Measurements from ENCODE around the gene RERE.

RERE gene

GRCh38 chr1:8456991-8457390 is 360.4 kb downstream of the RERE start:
- CTCF ChIA-PET = interaction anchor here (0.9 to 1.4 kb wide), 4 partner anchors 17 to 270 kb away, joined by 3 to 5 read pairs (median 3); no protein-coding TSS in a partner anchor
- Histone ChIP-seq H3K27ac (ENCODE audit: extremely low read depth, low read depth, low read length) (no peak overlapping the region), H3K4me3 (ENCODE audit: low read depth, low read length) (no peak overlapping the region), H3K9me3 (ENCODE audit: control insufficient read depth, insufficient read depth, low read depth, low read length) (no peaks in the 10 kb centered on the region), H3K4me1 (ENCODE audit: control insufficient read depth, insufficient read depth, low read length) (peaks cover 20% of the 10 kb centered on the region), H3K36me3 (ENCODE audit: control insufficient read depth in 2 of 2, insufficient read depth in 1 of 2, low read length in 2 of 2) (peaks cover 0 to 6% of the 10 kb centered on the region in 2 experiments; a peak in 1 of 3 replicates)
- POLR2A ChIA-PET = no interaction called here
- TF ChIP-seq, protein P1, sequence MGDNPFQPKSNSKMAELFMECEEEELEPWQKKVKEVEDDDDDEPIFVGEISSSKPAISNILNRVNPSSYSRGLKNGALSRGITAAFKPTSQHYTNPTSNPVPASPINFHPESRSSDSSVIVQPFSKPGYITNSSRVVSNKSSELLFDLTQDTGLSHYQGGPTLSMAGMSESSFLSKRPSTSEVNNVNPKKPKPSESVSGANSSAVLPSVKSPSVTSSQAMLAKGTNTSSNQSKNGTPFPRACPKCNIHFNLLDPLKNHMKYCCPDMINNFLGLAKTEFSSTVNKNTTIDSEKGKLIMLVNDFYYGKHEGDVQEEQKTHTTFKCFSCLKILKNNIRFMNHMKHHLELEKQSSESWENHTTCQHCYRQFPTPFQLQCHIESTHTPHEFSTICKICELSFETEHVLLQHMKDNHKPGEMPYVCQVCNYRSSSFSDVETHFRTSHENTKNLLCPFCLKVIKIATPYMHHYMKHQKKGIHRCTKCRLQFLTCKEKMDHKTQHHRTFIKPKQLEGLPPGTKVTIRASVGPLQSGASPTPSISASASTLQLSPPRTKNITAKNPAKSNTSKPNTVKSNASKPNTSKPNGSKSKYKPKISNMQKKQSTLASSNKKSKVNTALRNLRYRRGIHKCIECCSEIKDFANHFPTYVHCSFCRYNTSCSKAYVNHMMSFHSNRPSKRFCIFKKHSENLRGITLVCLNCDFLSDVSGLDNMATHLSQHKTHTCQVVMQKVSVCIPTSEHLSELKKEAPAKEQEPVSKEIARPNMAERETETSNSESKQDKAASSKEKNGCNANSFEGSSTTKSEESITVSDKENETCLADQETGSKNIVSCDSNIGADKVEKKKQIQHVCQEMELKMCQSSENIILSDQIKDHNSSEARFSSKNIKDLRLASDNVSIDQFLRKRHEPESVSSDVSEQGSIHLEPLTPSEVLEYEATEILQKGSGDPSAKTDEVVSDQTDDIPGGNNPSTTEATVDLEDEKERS (tag by site-specific recombination; IDR thresholded peaks at IDR 0.05) = no peak
- no peak for TF ChIP-seq KLF1 (tag by site-specific recombination; IDR thresholded peaks at IDR 0.05)
- no peak for TF ChIP-seq ZFP3 (tag by site-specific recombination; IDR thresholded peaks at IDR 0.05; ENCODE audit: low read depth)
- no peak for TF ChIP-seq ZNF433 (tag by site-specific recombination; IDR thresholded peaks at IDR 0.05; ENCODE audit: low read depth)
- TF ChIP-seq GLI2 (tag by site-specific recombination; IDR thresholded peaks at IDR 0.05; ENCODE audit: borderline replicate concordance, low read depth) = no peak
- TF ChIP-seq HOXD13 (CRISPR knock-in tag; IDR thresholded peaks at IDR 0.05; ENCODE audit: borderline replicate concordance) = no peak
- no peak for TF ChIP-seq ZFP37 (tag by site-specific recombination; IDR thresholded peaks at IDR 0.05)
- no peak for TF ChIP-seq ZNF169 (tag by site-specific recombination; IDR thresholded peaks at IDR 0.05)
- no peak for TF ChIP-seq ZBTB17 (tag by site-specific recombination; IDR thresholded peaks at IDR 0.05)
- TF ChIP-seq, protein P2, sequence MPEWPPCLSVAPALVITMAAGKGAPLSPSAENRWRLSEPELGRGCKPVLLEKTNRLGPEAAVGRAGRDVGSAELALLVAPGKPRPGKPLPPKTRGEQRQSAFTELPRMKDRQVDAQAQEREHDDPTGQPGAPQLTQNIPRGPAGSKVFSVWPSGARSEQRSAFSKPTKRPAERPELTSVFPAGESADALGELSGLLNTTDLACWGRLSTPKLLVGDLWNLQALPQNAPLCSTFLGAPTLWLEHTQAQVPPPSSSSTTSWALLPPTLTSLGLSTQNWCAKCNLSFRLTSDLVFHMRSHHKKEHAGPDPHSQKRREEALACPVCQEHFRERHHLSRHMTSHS (tag by site-specific recombination; IDR thresholded peaks at IDR 0.05) = no peak
- no peak for TF ChIP-seq ZNF549 (tag by site-specific recombination; IDR thresholded peaks at IDR 0.05)
- TF ChIP-seq ZNF670 (tag by site-specific recombination; IDR thresholded peaks at IDR 0.05; ENCODE audit: low read depth) = no peak
- no peak for TF ChIP-seq ZNF302 (tag by site-specific recombination; IDR thresholded peaks at IDR 0.05; ENCODE audit: low read depth)
- TF ChIP-seq KLF9 (tag by site-specific recombination; IDR thresholded peaks at IDR 0.05; ENCODE audit: low read depth) = no peak
- TF ChIP-seq ZSCAN30 (tag by site-specific recombination; IDR thresholded peaks at IDR 0.05) = no peak
- TF ChIP-seq ZNF423 (tag by site-specific recombination; IDR thresholded peaks at IDR 0.05) = no peak

GRCh38 chr1:8456308-8456912 is 361.0 kb downstream of the RERE start:
- ChIA-PET CTCF (interaction anchor here (0.6 to 1.4 kb wide), 6 partner anchors 18 to 274 kb away, joined by 3 to 5 read pairs (median 3); no protein-coding TSS in a partner anchor), POLR2A (no interaction called here)
- Histone ChIP-seq H3K36me3 (ENCODE audit: control insufficient read depth in 2 of 2, insufficient read depth in 1 of 2, low read length in 2 of 2) (peaks cover 0 to 6% of the 10 kb centered on the region in 2 experiments; a peak in 1 of 3 replicates), H3K4me1 (ENCODE audit: control insufficient read depth, insufficient read depth, low read length) (peaks cover 20% of the 10 kb centered on the region), H3K9me3 (ENCODE audit: control insufficient read depth, insufficient read depth, low read depth, low read length) (no peaks in the 10 kb centered on the region), H3K27ac (ENCODE audit: extremely low read depth, low read depth, low read length) (no peak overlapping the region), H3K4me3 (ENCODE audit: low read depth, low read length) (no peak overlapping the region)
- TF ChIP-seq ZNF600 (tag by site-specific recombination; IDR thresholded peaks at IDR 0.05) = 0 out of 2 replicates have a peak, but pooled peaks have one; percentile 17
- TF ChIP-seq ZNF223 (tag by site-specific recombination; IDR thresholded peaks at IDR 0.05) = no peak
- TF ChIP-seq, protein P3, sequence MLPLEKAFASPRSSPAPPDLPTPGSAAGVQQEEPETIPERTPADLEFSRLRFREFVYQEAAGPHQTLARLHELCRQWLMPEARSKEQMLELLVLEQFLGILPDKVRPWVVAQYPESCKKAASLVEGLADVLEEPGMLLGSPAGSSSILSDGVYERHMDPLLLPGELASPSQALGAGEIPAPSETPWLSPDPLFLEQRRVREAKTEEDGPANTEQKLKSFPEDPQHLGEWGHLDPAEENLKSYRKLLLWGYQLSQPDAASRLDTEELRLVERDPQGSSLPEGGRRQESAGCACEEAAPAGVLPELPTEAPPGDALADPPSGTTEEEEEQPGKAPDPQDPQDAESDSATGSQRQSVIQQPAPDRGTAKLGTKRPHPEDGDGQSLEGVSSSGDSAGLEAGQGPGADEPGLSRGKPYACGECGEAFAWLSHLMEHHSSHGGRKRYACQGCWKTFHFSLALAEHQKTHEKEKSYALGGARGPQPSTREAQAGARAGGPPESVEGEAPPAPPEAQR (tag by site-specific recombination; IDR thresholded peaks at IDR 0.05) = no peak
- TF ChIP-seq ZNF623 (tag by site-specific recombination; IDR thresholded peaks at IDR 0.05) = peak; percentile 95
- TF ChIP-seq TRIM28 (IDR thresholded peaks at IDR 0.05; ENCODE audit: borderline replicate concordance, low read length) = no peak
- TF ChIP-seq ZEB2 (tag by site-specific recombination; IDR thresholded peaks at IDR 0.05) = peak; percentile 29; the same call in 1 of the 2 replicates
- TF ChIP-seq, protein P4, sequence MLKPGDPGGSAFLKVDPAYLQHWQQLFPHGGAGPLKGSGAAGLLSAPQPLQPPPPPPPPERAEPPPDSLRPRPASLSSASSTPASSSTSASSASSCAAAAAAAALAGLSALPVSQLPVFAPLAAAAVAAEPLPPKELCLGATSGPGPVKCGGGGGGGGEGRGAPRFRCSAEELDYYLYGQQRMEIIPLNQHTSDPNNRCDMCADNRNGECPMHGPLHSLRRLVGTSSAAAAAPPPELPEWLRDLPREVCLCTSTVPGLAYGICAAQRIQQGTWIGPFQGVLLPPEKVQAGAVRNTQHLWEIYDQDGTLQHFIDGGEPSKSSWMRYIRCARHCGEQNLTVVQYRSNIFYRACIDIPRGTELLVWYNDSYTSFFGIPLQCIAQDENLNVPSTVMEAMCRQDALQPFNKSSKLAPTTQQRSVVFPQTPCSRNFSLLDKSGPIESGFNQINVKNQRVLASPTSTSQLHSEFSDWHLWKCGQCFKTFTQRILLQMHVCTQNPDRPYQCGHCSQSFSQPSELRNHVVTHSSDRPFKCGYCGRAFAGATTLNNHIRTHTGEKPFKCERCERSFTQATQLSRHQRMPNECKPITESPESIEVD (tag by site-specific recombination; IDR thresholded peaks at IDR 0.05) = peak; percentile 55
- 0 out of 2 replicates have a peak, but pooled peaks have one; percentile 4 for TF ChIP-seq PRDM1 (tag by site-specific recombination; IDR thresholded peaks at IDR 0.05)
- no peak for TF ChIP-seq ZNF302 (tag by site-specific recombination; IDR thresholded peaks at IDR 0.05; ENCODE audit: low read depth)

Measured in HEK293 (cell line).